AG04449 (cell line): ENCODE measurements around the gene LRIF1.
A peak's percentile ranks its signal among the peaks of the same experiment; 100 is the strongest.

Experiments used
- CTCF ChIA-PET: fragments of 350-600 bp; formaldehyde crosslinking; extraction: SDS; loops from one replicate; lab custom pipeline; 2021; ENCODE audit warnings: antibody characterized with exemption; lab: Yijun Ruan, JAX
- POLR2A ChIA-PET: fragments of 400-600, 350-600 bp; formaldehyde crosslinking; extraction: SDS; loops from one replicate; lab custom pipeline; 2020; ENCODE audit warnings: antibody characterized with exemption, inconsistent platforms; lab: Yijun Ruan, JAX
- DNase-seq: peaks from one replicate; pipeline ENCODE4 v3.0.0-alpha.2; 2010; ENCODE audit warnings: low read depth, low spot score
- H3K4me3 ChIP-seq: 2 replicates; pipeline ENCODE4 v1.5.1; 2011; ENCODE audit warnings: low read depth, mild to moderate bottlenecking, control low read depth, low read length
- TF ChIP-seq, protein P1 (sequence below): IDR thresholded peaks from one replicate; pipeline ENCODE4 v1.5.1; 2011; ENCODE audit warnings: mild to moderate bottlenecking, moderate library complexity, low read length, control low read depth, inconsistent platforms; ENCODE audit not compliant: insufficient read depth; ENCODE audit errors: missing control alignments

LRIF1 gene

DNA sequence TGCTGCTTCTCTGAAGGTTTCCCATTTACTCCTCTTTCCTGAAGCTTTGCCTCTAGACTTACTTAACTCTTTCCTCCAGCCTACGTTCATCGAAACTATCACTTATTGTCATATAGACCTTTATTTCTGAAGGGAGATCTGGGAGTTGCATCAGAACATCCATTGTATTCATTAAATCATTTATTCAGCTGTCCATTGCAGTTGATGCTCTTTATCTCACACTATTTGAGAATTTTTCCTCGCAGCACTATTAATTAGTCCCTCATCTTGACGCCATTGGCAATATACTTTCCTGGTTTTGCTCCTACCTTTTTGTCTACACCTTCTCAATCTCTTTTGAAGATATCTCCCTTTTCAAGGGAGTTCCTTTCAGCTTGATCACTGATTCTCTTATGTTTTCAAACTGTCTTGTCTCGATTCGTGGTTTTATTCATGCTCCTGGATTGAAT, 757 bp upstream of the LRIF1 start:
- no peak for DNase-seq
- ChIA-PET CTCF (interaction anchor here (1.0 to 2.0 kb wide), 3 partner anchors 12 to 65 kb away, joined by 3 to 5 read pairs (median 4); no protein-coding TSS in a partner anchor), POLR2A (interaction anchor here (0.8 to 0.9 kb wide), 2 partner anchors 12 to 264 kb away, joined by 3 to 4 read pairs; no protein-coding TSS in a partner anchor)
- TF ChIP-seq, protein P1, sequence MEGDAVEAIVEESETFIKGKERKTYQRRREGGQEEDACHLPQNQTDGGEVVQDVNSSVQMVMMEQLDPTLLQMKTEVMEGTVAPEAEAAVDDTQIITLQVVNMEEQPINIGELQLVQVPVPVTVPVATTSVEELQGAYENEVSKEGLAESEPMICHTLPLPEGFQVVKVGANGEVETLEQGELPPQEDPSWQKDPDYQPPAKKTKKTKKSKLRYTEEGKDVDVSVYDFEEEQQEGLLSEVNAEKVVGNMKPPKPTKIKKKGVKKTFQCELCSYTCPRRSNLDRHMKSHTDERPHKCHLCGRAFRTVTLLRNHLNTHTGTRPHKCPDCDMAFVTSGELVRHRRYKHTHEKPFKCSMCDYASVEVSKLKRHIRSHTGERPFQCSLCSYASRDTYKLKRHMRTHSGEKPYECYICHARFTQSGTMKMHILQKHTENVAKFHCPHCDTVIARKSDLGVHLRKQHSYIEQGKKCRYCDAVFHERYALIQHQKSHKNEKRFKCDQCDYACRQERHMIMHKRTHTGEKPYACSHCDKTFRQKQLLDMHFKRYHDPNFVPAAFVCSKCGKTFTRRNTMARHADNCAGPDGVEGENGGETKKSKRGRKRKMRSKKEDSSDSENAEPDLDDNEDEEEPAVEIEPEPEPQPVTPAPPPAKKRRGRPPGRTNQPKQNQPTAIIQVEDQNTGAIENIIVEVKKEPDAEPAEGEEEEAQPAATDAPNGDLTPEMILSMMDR: no peak
- peak overlapping the region; percentile 64 for H3K4me3 ChIP-seq

DNA sequence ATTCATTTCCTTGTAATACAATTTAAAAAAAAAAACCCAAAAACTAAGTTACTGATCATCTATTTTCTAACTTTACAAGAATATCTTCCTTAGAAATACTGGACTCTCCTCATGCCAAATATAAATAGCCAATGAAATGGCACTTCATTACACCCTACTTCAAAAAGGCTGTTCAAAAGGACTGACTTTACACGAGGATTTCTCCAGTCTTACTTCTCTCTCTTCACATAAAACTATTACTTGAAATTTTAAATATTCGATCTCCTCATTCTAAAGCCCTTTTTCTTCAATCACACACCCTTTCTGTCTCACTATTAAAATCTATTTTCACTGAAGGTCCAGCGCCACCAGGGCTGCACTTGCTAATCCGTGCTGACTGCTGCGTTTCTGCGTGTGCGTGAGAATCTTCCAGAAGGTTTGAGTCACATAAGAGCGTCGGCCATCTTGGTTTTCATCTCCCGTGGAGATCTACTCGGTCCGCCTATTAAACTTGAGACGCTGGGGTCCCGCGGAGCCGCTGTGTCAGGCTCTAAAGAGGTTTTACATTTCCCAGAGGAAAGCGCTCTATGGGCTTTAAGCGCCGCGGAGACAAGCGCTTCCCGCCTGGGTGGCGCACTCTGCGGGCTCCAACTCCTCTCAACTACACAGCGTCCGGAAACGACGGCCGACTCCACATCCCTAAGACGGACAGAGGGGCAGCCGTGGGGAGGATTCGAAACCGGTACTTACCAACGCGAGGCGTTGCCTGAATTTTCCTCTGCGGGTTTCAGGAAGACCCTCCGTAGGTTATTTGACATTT, 631 bp downstream of the LRIF1 start:
- POLR2A ChIA-PET: no interaction called here
- TF ChIP-seq, protein P1: peak; percentile 27
- peak; percentile 46 for DNase-seq
- CTCF ChIA-PET: interaction anchor here (1.0 kb wide), 1 partner anchor 63 kb away, joined by 4 read pairs; no protein-coding TSS in a partner anchor
- peak overlapping the region; percentile 86 for H3K4me3 ChIP-seq

DNA sequence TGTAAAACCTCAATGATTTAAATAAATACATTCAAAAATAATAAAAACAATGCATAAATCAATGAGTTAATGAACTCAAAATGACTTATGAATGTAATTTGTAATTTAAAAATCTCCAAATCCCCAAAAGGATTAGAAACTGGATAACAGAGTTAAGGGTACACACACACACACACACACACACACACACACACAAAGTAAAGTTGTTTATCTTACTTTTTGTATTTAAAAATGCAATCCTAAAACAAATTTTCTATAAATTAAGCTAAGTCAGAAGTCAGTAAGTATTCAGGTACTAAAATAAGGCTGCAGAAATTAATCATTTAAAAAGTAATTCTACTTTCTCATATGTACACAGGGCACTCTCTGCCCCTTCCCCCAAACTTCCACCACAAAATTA, 1.8 kb downstream of the LRIF1 start:
- no peak overlapping the region for H3K4me3 ChIP-seq
- DNase-seq: no peak
- POLR2A ChIA-PET: no interaction called here
- CTCF ChIA-PET: interaction anchor here (0.6 kb wide), 1 partner anchor 13 kb away, joined by 3 read pairs; no protein-coding TSS in a partner anchor
- TF ChIP-seq, protein P1: no peak

DNA sequence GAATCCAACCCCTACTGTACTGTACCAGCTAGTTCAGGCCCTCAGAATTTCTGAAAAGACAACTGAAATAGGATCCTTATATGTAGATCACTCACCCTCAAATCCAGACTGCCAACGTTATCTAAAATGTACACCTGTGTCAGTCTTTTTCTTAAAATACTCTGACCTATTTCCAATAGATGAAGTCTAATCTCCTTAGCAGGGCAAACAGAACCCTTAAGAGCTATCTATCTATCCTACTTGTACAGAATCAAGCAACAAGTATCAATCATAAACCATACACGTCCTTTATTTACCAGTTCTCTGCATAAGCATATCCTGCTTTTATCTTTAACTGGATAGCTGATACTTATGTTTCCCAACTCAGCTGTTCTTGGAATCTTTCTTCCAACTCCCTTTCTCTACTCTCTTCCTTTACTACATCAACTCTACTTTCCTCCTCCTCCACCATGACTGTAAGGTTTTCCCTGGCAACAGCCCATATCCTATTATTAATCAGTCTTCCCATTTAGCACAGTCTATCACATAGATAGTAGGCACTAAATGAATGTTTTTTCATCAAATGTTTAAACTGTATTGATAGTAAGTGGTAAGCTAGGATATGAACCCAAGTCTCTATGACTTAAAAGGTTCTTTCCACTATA, 2.8 kb downstream of the LRIF1 start:
- POLR2A ChIA-PET: no interaction called here
- H3K4me3 ChIP-seq: no peak overlapping the region
- TF ChIP-seq, protein P1: no peak
- no peak for DNase-seq
- CTCF ChIA-PET: no interaction called here

DNA sequence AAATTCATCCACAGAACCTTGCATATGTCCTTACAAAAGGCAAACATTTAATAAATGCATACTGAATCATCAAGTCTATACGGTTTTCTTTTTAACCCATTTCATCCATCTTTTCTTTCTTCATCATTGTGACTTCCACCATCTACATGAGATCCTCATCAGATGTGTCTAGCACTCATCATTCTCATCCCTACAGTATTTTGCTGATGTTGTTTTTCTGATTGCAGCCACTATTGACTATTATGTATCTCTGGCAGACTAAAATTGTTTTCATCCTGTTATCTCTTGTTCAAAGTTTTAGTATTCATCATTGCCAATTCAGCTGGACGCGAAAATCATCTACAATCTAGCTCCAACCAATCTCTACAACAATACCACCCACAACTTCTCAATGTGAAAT, 5.9 kb downstream of the LRIF1 start:
- ChIA-PET POLR2A (no interaction called here), CTCF (interaction anchor here (1.9 kb wide), 1 partner anchor 9 kb away, joined by 6 read pairs; no protein-coding TSS in a partner anchor)
- no peak overlapping the region for H3K4me3 ChIP-seq
- DNase-seq: no peak
- TF ChIP-seq, protein P1: no peak

DNA sequence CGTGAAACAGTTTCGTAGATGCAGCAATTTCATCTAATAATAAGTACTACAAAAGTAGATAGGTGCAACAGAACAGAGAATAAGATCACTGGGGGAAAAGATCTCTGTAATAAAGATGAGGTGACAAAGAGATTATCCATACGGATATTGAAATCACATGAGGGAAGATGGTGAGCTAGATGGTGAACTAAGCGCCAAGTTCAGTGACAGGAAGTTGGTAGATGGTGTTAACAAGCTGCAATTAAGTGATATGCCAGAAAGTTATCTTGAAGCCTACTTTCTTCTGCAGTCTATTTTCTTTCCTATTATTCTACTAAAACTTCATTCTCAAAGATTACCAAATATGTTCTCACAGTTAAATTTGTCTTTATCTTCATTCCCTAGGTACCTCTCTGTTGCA, 7.1 kb downstream of the LRIF1 start:
- POLR2A ChIA-PET: no interaction called here
- no peak for DNase-seq
- CTCF ChIA-PET: no interaction called here
- no peak overlapping the region for H3K4me3 ChIP-seq
- TF ChIP-seq, protein P1: no peak
